T-cell (primary cell): ENCODE results near the gene MBP. TPM values are rescaled to one million over a fixed set of nuclear protein-coding genes. Genes with fewer than 3 reads are reported as not detected.
A peak's percentile ranks its signal among the peaks of the same experiment; 100 is the strongest.
"Not testable (repeated sequence)": the region's sequence is repeated elsewhere in the genome, so short reads cannot be mapped to it uniquely, and the experiment has no call there.

Experiments
- ATAC-seq, 4 experiments: fragments of 200-7000 bp in 3 of 4; fragments of 150-1000 bp in 1 of 4; cut with Tn5 transposase; replicated peaks in 1 of 4; 1 replicate in 3 of 4; 2 replicates in 1 of 4; pipeline ENCODE4 v1.10.0; 2021; ENCODE audit warnings: moderate library complexity in 3 of 4, mild to moderate bottlenecking in 2 of 4, moderate number of reproducible peaks in 1 of 4
- CTCF ChIA-PET, 2 donors: fragments of 300-600 bp; sonication (Branson Sonifier 250); formaldehyde crosslinking; loops; one replicate each; lab custom pipeline; 2022; ENCODE audit warnings: antibody characterized with exemption in 2 of 2; lab: Charles Lee
- POLR2A ChIA-PET, 2 donors: fragments of 300-600 bp; sonication (Branson Sonifier 250); formaldehyde crosslinking; loops; one replicate each; lab custom pipeline; 2022; ENCODE audit warnings: antibody characterized with exemption in 2 of 2; lab: Charles Lee
- DNase-seq, 35 experiments: peaks; one replicate each; pipeline versions ENCODE4 v3.0.0 to v3.0.0-alpha.2; 2013 to 2023
- H3K27ac ChIP-seq: one replicate; pipeline ENCODE4 v1.5.1; 2013; ENCODE audit warnings: low read length
- H3K27me3 ChIP-seq, 2 experiments: replicated peaks in 1 of 2; 1 replicate in 1 of 2; 2 replicates in 1 of 2; pipeline versions ENCODE4 v1.6.1 to v1.7.0; 2013; ENCODE audit warnings: low read length in 1 of 2, mixed read lengths in 1 of 2; ENCODE audit not compliant: control insufficient read depth in 2 of 2, insufficient read depth in 2 of 2; ENCODE audit errors: extremely low read depth in 1 of 2
- H3K36me3 ChIP-seq, 2 donors: 1 replicate in 1 of 2; 2 replicates in 1 of 2; pipeline versions ENCODE4 v1.6.1 to v1.7.0; 2013; ENCODE audit warnings: low read length in 1 of 2; ENCODE audit not compliant: control insufficient read depth in 2 of 2, insufficient read depth in 1 of 2; ENCODE audit errors: extremely low read depth in 1 of 2
- H3K4me1 ChIP-seq, 2 experiments: 1 replicate in 1 of 2; 2 replicates in 1 of 2; pipeline versions ENCODE4 v1.6.1 to v1.7.0; 2013; ENCODE audit warnings: low read length in 2 of 2, mixed read lengths in 1 of 2; ENCODE audit not compliant: insufficient read depth in 2 of 2, control insufficient read depth in 1 of 2; ENCODE audit errors: extremely low read depth in 1 of 2
- H3K4me3 ChIP-seq, 2 donors: 1 replicate in 1 of 2; 2 replicates in 1 of 2; pipeline versions ENCODE4 v1.5.1 to v1.7.0; 2013; ENCODE audit warnings: mild to moderate bottlenecking in 2 of 2, low read length in 1 of 2, moderate library complexity in 1 of 2; ENCODE audit not compliant: control insufficient read depth in 1 of 2; ENCODE audit errors: extremely low read depth in 1 of 2
- H3K9me3 ChIP-seq: 2 replicates; pipeline ENCODE4 v1.7.0; 2013
- H3K27ac Mint-ChIP-seq, 2 donors: one replicate each; pipeline ENCODE4 v1.8.0; 2020 to 2021; ENCODE audit warnings: mild to moderate bottlenecking in 2 of 2, mixed read lengths in 2 of 2
- H3K27me3 Mint-ChIP-seq, 2 donors: one replicate each; pipeline ENCODE4 v1.8.0; 2021 to 2022; ENCODE audit warnings: mixed read lengths in 2 of 2
- H3K36me3 Mint-ChIP-seq: one replicate; pipeline ENCODE4 v1.8.0; 2021; ENCODE audit warnings: mixed read lengths
- H3K4me1 Mint-ChIP-seq, 3 donors: one replicate each; pipeline ENCODE4 v1.8.0; 2020 to 2022; ENCODE audit warnings: mixed read lengths in 3 of 3, mild to moderate bottlenecking in 1 of 3
- H3K4me3 Mint-ChIP-seq, 3 donors: one replicate each; pipeline ENCODE4 v1.8.0; 2020 to 2022; ENCODE audit warnings: mild to moderate bottlenecking in 3 of 3, mixed read lengths in 3 of 3, moderate library complexity in 3 of 3
- H3K9me3 Mint-ChIP-seq, 3 donors: one replicate each; pipeline ENCODE4 v1.8.0; 2020 to 2022; ENCODE audit warnings: mixed read lengths in 3 of 3
- WGBS: methylation state at CpG from one replicate; pipeline ENCODE4 v1.1.5; 2013; ENCODE audit warnings: missing lambda C conversion rate; ENCODE audit not compliant: insufficient coverage; 5-methylcytosine and 5-hydroxymethylcytosine counted together
- total RNA-seq, 35 experiments: library from RNA in 6 of 35; stranded (reverse) in 6 of 35; fragments of 120-200 nt in 1 of 35; gene quantifications; one replicate each; pipeline versions ENCODE4 v1.2.1 to v1.2.4 and lab custom pipeline; 2013 to 2026

MBP gene
- total RNA-seq, 5 donors from 2014 or later (not counting 1 experiment from before 2014, with no cell fraction given), result 114 to 185 (median 152) TPM

GRCh38 chr18:77021478-77021877 lies 111.1 kb downstream of the MBP start:
- DNase-seq, ATAC-seq, H3K27me3 Mint-ChIP-seq, H3K4me3 ChIP-seq, H3K9me3 ChIP-seq, H3K27ac ChIP-seq, POLR2A ChIA-PET, H3K9me3 Mint-ChIP-seq, H3K27me3 ChIP-seq, H3K4me3 Mint-ChIP-seq: not testable (repeated sequence)
- CTCF ChIA-PET, result interaction anchor here in 1 of 2 donors (1.0 kb wide), 1 partner anchor 17 kb away, joined by 3 read pairs; no protein-coding TSS in a partner anchor
- Mint-ChIP-seq H3K36me3 (peaks cover 63% of the 10 kb centered on the region), H3K27ac (peak overlapping the region in 1 of 2 donors; percentile 16), H3K4me1 (peaks cover 17 to 42% (median 34%) of the 10 kb centered on the region in 3 donors)
- H3K36me3 ChIP-seq, result peaks cover 22 to 66% of the 10 kb centered on the region in 2 donors
- WGBS, result 97% methylated on average over 10 of the region's 14 CpGs
- peaks cover 0 to 16% of the 10 kb centered on the region in 2 experiments for H3K4me1 ChIP-seq

- Mint-ChIP-seq H3K4me3 (no peak overlapping the region), H3K27me3 (no peaks in the 10 kb centered on the region), H3K36me3 (peaks cover 63% of the 10 kb centered on the region), H3K4me1 (peaks cover 17 to 46% (median 34%) of the 10 kb centered on the region in 3 donors), H3K27ac (no peak overlapping the region), H3K9me3 (no peaks in the 10 kb centered on the region)
- POLR2A ChIA-PET, result no interaction called here
- Histone ChIP-seq H3K27me3 (no peaks in the 10 kb centered on the region), H3K9me3 (no peaks in the 10 kb centered on the region), H3K4me3 (no peak overlapping the region), H3K36me3 (peaks cover 25 to 69% of the 10 kb centered on the region in 2 donors), H3K4me1 (peaks cover 0 to 16% of the 10 kb centered on the region in 2 experiments), H3K27ac (no peak overlapping the region)
- ATAC-seq, result no peak
- DNase-seq, result no peak
- 98% methylated on average over 6 of the region's 9 CpGs for WGBS
- CTCF ChIA-PET, result interaction anchor here in 1 of 2 donors (1.0 kb wide), 1 partner anchor 17 kb away, joined by 3 read pairs; no protein-coding TSS in a partner anchor
Observed at GRCh38 chr18:77021075-77021474, 111.5 kb downstream of the MBP start.

- ChIA-PET CTCF (interaction anchor here in 1 of 2 donors (0.5 to 1.0 kb wide), 2 partner anchors 16 to 114 kb away, joined by 3 read pairs; no protein-coding TSS in a partner anchor), POLR2A (no interaction called here)
- H3K9me3 ChIP-seq, result no peaks in the 10 kb centered on the region
- ATAC-seq (peak in 1 of 4 experiments; percentile 13), DNase-seq (no peak)
- no peak overlapping the region for H3K27ac ChIP-seq
- no peaks in the 10 kb centered on the region for H3K27me3 ChIP-seq
- no peaks in the 10 kb centered on the region for H3K9me3 Mint-ChIP-seq
- peaks cover 17 to 45% (median 35%) of the 10 kb centered on the region in 3 donors for H3K4me1 Mint-ChIP-seq
- peaks cover 21 to 67% of the 10 kb centered on the region in 2 donors for H3K36me3 ChIP-seq
- H3K4me3 ChIP-seq, result no peak overlapping the region
- peaks cover 0 to 16% of the 10 kb centered on the region in 2 experiments for H3K4me1 ChIP-seq
- 85% methylated on average over 9 of the region's 11 CpGs for WGBS
- H3K27ac Mint-ChIP-seq, result peak overlapping the region in 1 of 2 donors; percentile 11
- no peak overlapping the region for H3K4me3 Mint-ChIP-seq
- peaks cover 60% of the 10 kb centered on the region for H3K36me3 Mint-ChIP-seq
- no peaks in the 10 kb centered on the region for H3K27me3 Mint-ChIP-seq
Observed at GRCh38 chr18:77020561-77020960, 112.0 kb downstream of the MBP start.

GRCh38 chr18:77019641-77020040 lies 112.9 kb downstream of the MBP start:
- H3K4me1 Mint-ChIP-seq, result peaks cover 17 to 49% (median 36%) of the 10 kb centered on the region in 3 donors
- H3K36me3 ChIP-seq, result peaks cover 16 to 64% of the 10 kb centered on the region in 2 donors
- 93% methylated on average over 9 of the region's 9 CpGs for WGBS

GRCh38 chr18:77018650-77019049 lies 113.9 kb downstream of the MBP start:
- H3K4me3 ChIP-seq, H3K27ac ChIP-seq, POLR2A ChIA-PET, H3K4me3 Mint-ChIP-seq, H3K27me3 Mint-ChIP-seq, ATAC-seq, H3K27ac Mint-ChIP-seq, DNase-seq, H3K27me3 ChIP-seq, H3K9me3 Mint-ChIP-seq, H3K9me3 ChIP-seq, CTCF ChIA-PET, H3K4me1 ChIP-seq: not testable (repeated sequence)
- Mint-ChIP-seq H3K36me3 (peaks cover 56% of the 10 kb centered on the region), H3K4me1 (peaks cover 14 to 46% (median 35%) of the 10 kb centered on the region in 3 donors)
- peaks cover 18 to 69% of the 10 kb centered on the region in 2 donors for H3K36me3 ChIP-seq

More at GRCh38 chr18:77019641-77020040, 112.9 kb downstream of the MBP start:
- H3K27me3 Mint-ChIP-seq, result no peaks in the 10 kb centered on the region
- no peak overlapping the region for H3K27ac Mint-ChIP-seq
- Histone ChIP-seq H3K4me1 (peaks cover 0 to 10% of the 10 kb centered on the region in 2 experiments), H3K27ac (no peak overlapping the region), H3K4me3 (no peak overlapping the region), H3K27me3 (no peaks in the 10 kb centered on the region), H3K9me3 (no peaks in the 10 kb centered on the region)
- H3K36me3 Mint-ChIP-seq, result peaks cover 62% of the 10 kb centered on the region
- no peak overlapping the region for H3K4me3 Mint-ChIP-seq
- ChIA-PET CTCF (no interaction called here), POLR2A (no interaction called here)
- H3K9me3 Mint-ChIP-seq, result no peaks in the 10 kb centered on the region
- ATAC-seq (no peak), DNase-seq (no peak)

- H3K4me1 Mint-ChIP-seq, result peaks cover 10 to 42% (median 40%) of the 10 kb centered on the region in 3 donors
- ATAC-seq (no peak), DNase-seq (no peak)
- peaks cover 0 to 7% of the 10 kb centered on the region in 2 experiments for H3K4me1 ChIP-seq
- peaks cover 54% of the 10 kb centered on the region for H3K36me3 Mint-ChIP-seq
- 92% methylated on average over 6 of the region's 6 CpGs for whole genome bisulfite sequencing
- H3K36me3 ChIP-seq, result peaks cover 21 to 68% of the 10 kb centered on the region in 2 donors
- no peaks in the 10 kb centered on the region for H3K9me3 Mint-ChIP-seq
- POLR2A ChIA-PET, result interaction anchor here in 1 of 2 donors (0.5 kb wide), 1 partner anchor 201 kb away, joined by 3 read pairs; no protein-coding TSS in a partner anchor
- CTCF ChIA-PET, result no interaction called here
- H3K4me3 Mint-ChIP-seq, result no peak overlapping the region
- H3K4me3 ChIP-seq, result no peak overlapping the region
- H3K27me3 ChIP-seq, result no peaks in the 10 kb centered on the region
- no peak overlapping the region for H3K27ac ChIP-seq
- H3K27me3 Mint-ChIP-seq, result no peaks in the 10 kb centered on the region
- H3K27ac Mint-ChIP-seq, result no peak overlapping the region
- no peaks in the 10 kb centered on the region for H3K9me3 ChIP-seq
Observed at GRCh38 chr18:77017355-77017754, 115.2 kb downstream of the MBP start.
